Mesendoderm (in vitro differentiated cells): Measurements from ENCODE around the gene CCDC137.

Source experiments
- DNase-seq: peaks from one replicate; pipeline ENCODE4 v3.0.0; 2013
- H2AK5ac ChIP-seq: 2 replicates; pipeline ENCODE4 v1.6.1; 2013; ENCODE audit warnings: low read length, inconsistent platforms
- H2BK120ac ChIP-seq: 2 replicates; pipeline ENCODE4 v1.6.1; 2013; ENCODE audit warnings: low read depth, mild to moderate bottlenecking, low read length, moderate library complexity, mixed read lengths
- H2BK15ac ChIP-seq: replicated peaks from 2 replicates; pipeline ENCODE4 v1.6.1; 2013; ENCODE audit warnings: low read depth, mild to moderate bottlenecking, moderate library complexity
- H2BK5ac ChIP-seq: 2 replicates; pipeline ENCODE4 v1.6.1; 2013; ENCODE audit warnings: low read length, inconsistent platforms
- H3K18ac ChIP-seq: 2 replicates; pipeline ENCODE4 v1.6.1; 2013; ENCODE audit warnings: mild to moderate bottlenecking, low read length, mixed read lengths
- H3K23ac ChIP-seq: one replicate; pipeline ENCODE4 v1.6.1; 2013; ENCODE audit warnings: low read length
- H3K27ac ChIP-seq: 2 replicates; pipeline ENCODE4 v1.5.1; 2013; ENCODE audit warnings: low read depth, mild to moderate bottlenecking, inconsistent platforms, low read length, moderate library complexity
- H3K27me3 ChIP-seq: 2 replicates; pipeline ENCODE4 v1.6.1; 2013; ENCODE audit warnings: low read length, control low read depth, mild to moderate bottlenecking, inconsistent platforms; ENCODE audit not compliant: insufficient read depth, poor library complexity
- H3K36me3 ChIP-seq: 2 replicates; pipeline ENCODE4 v1.6.1; 2013; ENCODE audit warnings: low read length, inconsistent platforms; ENCODE audit not compliant: control insufficient read depth, insufficient read depth
- H3K4ac ChIP-seq: one replicate; pipeline ENCODE4 v1.6.1; 2013; ENCODE audit warnings: low read depth, mild to moderate bottlenecking, low read length, moderate library complexity
- H3K4me1 ChIP-seq: 2 replicates; pipeline ENCODE4 v1.6.1; 2013; ENCODE audit warnings: low read depth, low read length, inconsistent platforms; ENCODE audit not compliant: control insufficient read depth
- H3K4me2 ChIP-seq: 2 replicates; pipeline ENCODE4 v1.6.1; 2013; ENCODE audit warnings: low read length
- H3K4me3 ChIP-seq: 2 replicates; pipeline ENCODE4 v1.5.1; 2013; ENCODE audit warnings: mild to moderate bottlenecking, low read length
- H3K56ac ChIP-seq: one replicate; pipeline ENCODE4 v1.6.1; 2013; ENCODE audit warnings: low read length
- H3K79me1 ChIP-seq: 2 replicates; pipeline ENCODE4 v1.6.1; 2013; ENCODE audit warnings: low read length, inconsistent platforms
- H3K79me2 ChIP-seq: 2 replicates; pipeline ENCODE4 v1.6.1; 2013; ENCODE audit warnings: mild to moderate bottlenecking, low read length; ENCODE audit not compliant: control insufficient read depth, insufficient read depth
- H3K9ac ChIP-seq: 2 replicates; pipeline ENCODE4 v1.6.1; 2013; ENCODE audit warnings: low read length, inconsistent platforms
- H4K5ac ChIP-seq: one replicate; pipeline ENCODE4 v1.6.1; 2013; ENCODE audit warnings: low read length
- H4K8ac ChIP-seq: one replicate; pipeline ENCODE4 v1.6.1; 2013; ENCODE audit warnings: low read depth, mild to moderate bottlenecking, control low read depth, low read length, moderate library complexity
- WGBS: extraction: QIAGEN DNeasy Blood & Tissue Kit; methylation state at CpG from one replicate; pipeline ENCODE4 v1.1.7; 2013; ENCODE audit warnings: low lambda C conversion rate, missing lambda C conversion rate; ENCODE audit not compliant: insufficient coverage; ENCODE audit errors: extremely low coverage; 5-methylcytosine and 5-hydroxymethylcytosine counted together

The CCDC137 gene

GRCh38 chr17:81660441-81660840, 6.1 kb upstream of the CCDC137 start:
- H3K79me2 ChIP-seq = no peaks in the 10 kb centered on the region
- no peak overlapping the region for H3K23ac ChIP-seq
- no peak overlapping the region for H3K56ac ChIP-seq
- no peaks in the 10 kb centered on the region for H3K36me3 ChIP-seq
- H3K18ac ChIP-seq = no peak overlapping the region
- H2BK15ac ChIP-seq = no peak overlapping the region
- H2BK5ac ChIP-seq = no peak overlapping the region
- H3K27ac ChIP-seq = no peak overlapping the region
- H3K79me1 ChIP-seq = peaks cover 2% of the 10 kb centered on the region
- no peak overlapping the region for H4K5ac ChIP-seq
- H3K27me3 ChIP-seq = no peaks in the 10 kb centered on the region
- H2BK120ac ChIP-seq = no peak overlapping the region
- no CpG with 5 or more reads among the region's 9 CpGs for WGBS
- no peak for DNase-seq
- no peak overlapping the region for H4K8ac ChIP-seq
- peaks cover 1% of the 10 kb centered on the region for H3K4me1 ChIP-seq
- no peak overlapping the region for H3K4ac ChIP-seq
- H2AK5ac ChIP-seq = no peak overlapping the region
- H3K4me2 ChIP-seq = no peak overlapping the region
- H3K4me3 ChIP-seq = no peak overlapping the region
- no peak overlapping the region for H3K9ac ChIP-seq

- Histone ChIP-seq H3K4ac (no peak overlapping the region), H3K23ac (no peak overlapping the region), H3K27ac (no peak overlapping the region), H3K56ac (no peak overlapping the region), H3K4me3 (no peak overlapping the region), H4K5ac (no peak overlapping the region), H3K27me3 (no peaks in the 10 kb centered on the region), H3K18ac (no peak overlapping the region), H2BK15ac (no peak overlapping the region), H3K36me3 (no peaks in the 10 kb centered on the region), H3K4me2 (no peak overlapping the region), H2BK5ac (no peak overlapping the region), H2AK5ac (no peak overlapping the region), H3K4me1 (peaks cover 4% of the 10 kb centered on the region), H2BK120ac (no peak overlapping the region), H3K79me2 (peaks cover 6% of the 10 kb centered on the region), H4K8ac (no peak overlapping the region), H3K79me1 (peaks cover 9% of the 10 kb centered on the region), H3K9ac (no peak overlapping the region)
- WGBS = no CpG with 5 or more reads among the region's 4 CpGs
- DNase-seq = no peak
Observed at GRCh38 chr17:81662002-81662401, 4.5 kb upstream of the CCDC137 start.

GRCh38 chr17:81664051-81664470, 2.5 kb upstream of the CCDC137 start:
- Histone ChIP-seq H3K23ac (no peak overlapping the region), H3K27ac (no peak overlapping the region), H3K79me2 (peaks cover 18% of the 10 kb centered on the region), H2BK15ac (no peak overlapping the region), H3K4me3 (no peak overlapping the region), H3K56ac (no peak overlapping the region), H2BK120ac (no peak overlapping the region), H3K4me1 (peaks cover 9% of the 10 kb centered on the region), H2AK5ac (no peak overlapping the region), H3K18ac (no peak overlapping the region), H3K79me1 (peaks cover 18% of the 10 kb centered on the region), H4K5ac (no peak overlapping the region), H3K9ac (no peak overlapping the region), H4K8ac (no peak overlapping the region), H3K4me2 (no peak overlapping the region), H3K27me3 (no peaks in the 10 kb centered on the region), H3K36me3 (peaks cover 3% of the 10 kb centered on the region), H2BK5ac (no peak overlapping the region), H3K4ac (no peak overlapping the region)
- DNase-seq = no peak
- WGBS = no CpG with 5 or more reads among the region's 7 CpGs

GRCh38 chr17:81665205-81666091, 1.1 kb upstream of the CCDC137 start:
- Histone ChIP-seq H3K18ac (no peak overlapping the region), H3K4me1 (peaks cover 9% of the 10 kb centered on the region), H2BK5ac (peak overlapping the region; percentile 73), H3K23ac (peak overlapping the region; percentile 99), H3K56ac (peak overlapping the region; percentile 99), H3K4ac (peak overlapping the region; percentile 91), H3K4me3 (peak overlapping the region; percentile 95), H3K79me2 (peaks cover 18% of the 10 kb centered on the region), H3K9ac (peak overlapping the region; percentile 98), H3K4me2 (peak overlapping the region; percentile 100), H3K36me3 (peaks cover 7% of the 10 kb centered on the region), H3K27ac (peak overlapping the region; percentile 76), H2BK120ac (no peak overlapping the region), H2AK5ac (peak overlapping the region; percentile 96), H2BK15ac (no peak overlapping the region), H3K27me3 (no peaks in the 10 kb centered on the region), H4K8ac (no peak overlapping the region), H4K5ac (peak overlapping the region; percentile 95), H3K79me1 (peaks cover 20% of the 10 kb centered on the region)
- WGBS = no CpG with 5 or more reads among the region's 30 CpGs
- DNase-seq = peak; percentile 51

- peak overlapping the region; percentile 28 for H4K8ac ChIP-seq
- no CpG with 5 or more reads among the region's 16 CpGs for WGBS
- H3K23ac ChIP-seq = peak overlapping the region; percentile 99
- H3K4me1 ChIP-seq = peaks cover 9% of the 10 kb centered on the region
- H3K79me2 ChIP-seq = peaks cover 18% of the 10 kb centered on the region
- H3K27ac ChIP-seq = peak overlapping the region; percentile 76
- peak; percentile 71 for DNase-seq
- peak overlapping the region; percentile 70 for H3K18ac ChIP-seq
- peak overlapping the region; percentile 98 for H3K9ac ChIP-seq
- H3K79me1 ChIP-seq = peaks cover 20% of the 10 kb centered on the region
- no peak overlapping the region for H2BK120ac ChIP-seq
- H3K56ac ChIP-seq = peak overlapping the region; percentile 99
- peak overlapping the region; percentile 50 for H2BK5ac ChIP-seq
- H4K5ac ChIP-seq = no peak overlapping the region
- H3K4me2 ChIP-seq = peak overlapping the region; percentile 100
- no peak overlapping the region for H2BK15ac ChIP-seq
- peak overlapping the region; percentile 95 for H3K4me3 ChIP-seq
- H2AK5ac ChIP-seq = peak overlapping the region; percentile 96
- peaks cover 7% of the 10 kb centered on the region for H3K36me3 ChIP-seq
- H3K27me3 ChIP-seq = no peaks in the 10 kb centered on the region
- H3K4ac ChIP-seq = peak overlapping the region; percentile 91
Observed at GRCh38 chr17:81666092-81666341, 520 bp upstream of the CCDC137 start.
